Measurements from ENCODE around the gene TSC22D2.

Gene TSC22D2

DNA sequence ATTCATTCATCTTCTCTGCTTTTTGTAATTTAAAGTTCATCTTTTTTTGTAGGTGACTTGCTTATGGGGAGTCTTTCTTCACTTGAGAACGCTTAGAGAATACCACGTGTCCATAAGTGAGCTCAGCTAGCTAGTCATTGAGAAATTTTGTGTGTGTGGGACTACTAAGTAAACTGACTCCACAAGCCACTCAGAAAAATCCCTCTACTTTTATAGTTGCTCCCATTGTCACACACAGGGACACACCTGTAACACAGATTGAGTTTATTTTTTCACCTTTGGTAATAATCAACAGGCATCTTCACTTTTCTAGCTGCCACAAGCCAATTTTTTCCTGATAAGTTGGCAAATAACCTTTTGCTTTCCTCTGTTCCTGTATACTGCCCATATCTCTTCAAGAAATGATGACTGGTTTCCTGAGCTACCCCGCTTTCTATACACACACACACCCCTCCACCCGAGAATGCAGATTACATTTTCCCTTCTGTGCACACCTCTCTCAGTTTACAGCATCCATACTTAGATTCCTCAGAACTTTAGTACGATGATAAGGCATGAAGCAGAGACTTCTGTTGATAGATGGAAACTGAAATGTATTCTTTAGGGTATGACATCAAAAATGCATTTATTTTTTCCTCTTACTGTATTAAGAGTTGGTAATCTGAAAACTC is 4.6 kb downstream of the TSC22D2 start:
- DNase-seq = no peak

DNA sequence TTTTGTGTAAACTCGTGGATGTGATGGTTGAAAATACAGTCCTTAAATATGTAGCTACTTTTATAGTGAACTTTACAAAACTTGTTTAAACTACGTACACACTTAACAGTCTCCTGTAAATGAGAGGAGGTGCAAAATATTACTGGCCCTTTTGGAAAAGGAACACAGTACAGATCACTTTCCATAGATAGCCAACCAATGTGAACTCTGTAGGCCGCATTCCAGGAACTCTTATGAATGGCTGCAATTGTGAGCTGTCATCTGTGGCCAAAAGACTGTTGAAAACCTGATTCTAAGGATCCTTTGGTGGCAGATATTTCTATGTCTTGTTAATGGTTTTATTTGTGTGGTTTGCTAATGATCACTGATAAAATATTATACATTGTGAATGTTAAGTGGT is 6.2 kb downstream of the TSC22D2 start:
- DNase-seq = no peak

GRCh38 chr3:150414959-150415358 is 6.9 kb downstream of the TSC22D2 start:
- DNase-seq = no peak

DNA sequence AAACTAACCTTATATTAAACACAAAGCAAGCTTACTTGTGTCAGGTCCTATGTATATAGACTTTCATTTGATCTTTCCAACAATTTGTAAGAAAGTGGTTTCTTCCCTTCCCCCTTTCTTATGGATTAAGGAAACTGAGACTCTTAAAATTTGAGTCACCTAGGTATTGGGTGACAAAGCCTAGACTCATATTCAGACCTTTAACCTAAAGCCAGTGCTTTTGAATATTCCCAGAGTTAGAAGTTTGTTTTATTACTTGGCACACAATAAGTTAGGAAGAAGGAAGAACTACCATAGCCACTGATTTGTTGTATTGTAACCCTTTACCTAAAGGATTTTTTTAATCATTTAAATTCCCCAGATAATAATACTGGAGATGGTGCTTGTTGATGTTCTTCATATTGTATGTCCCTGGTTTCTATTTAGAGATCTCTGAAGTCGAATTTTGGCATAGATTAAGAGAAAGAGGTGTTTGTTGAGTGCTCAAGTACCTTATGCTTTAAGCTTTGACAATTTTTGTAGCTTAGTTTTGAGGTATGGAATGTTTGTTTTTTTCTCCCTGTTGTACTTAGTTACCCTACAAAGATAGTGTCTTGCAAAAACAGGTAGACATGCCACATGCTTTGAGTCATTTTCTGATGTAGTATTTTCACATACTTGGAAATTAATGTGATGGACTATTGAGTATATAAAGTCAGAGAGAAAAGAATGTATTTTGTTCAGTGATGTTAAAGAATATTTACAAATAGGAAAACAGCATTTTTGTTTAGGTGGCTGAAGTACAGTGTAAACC is 11.2 kb downstream of the TSC22D2 start:
- DNase-seq = no peak

GRCh38 chr3:150419959-150420358 is 11.9 kb downstream of the TSC22D2 start:
- no peak for DNase-seq

DNA sequence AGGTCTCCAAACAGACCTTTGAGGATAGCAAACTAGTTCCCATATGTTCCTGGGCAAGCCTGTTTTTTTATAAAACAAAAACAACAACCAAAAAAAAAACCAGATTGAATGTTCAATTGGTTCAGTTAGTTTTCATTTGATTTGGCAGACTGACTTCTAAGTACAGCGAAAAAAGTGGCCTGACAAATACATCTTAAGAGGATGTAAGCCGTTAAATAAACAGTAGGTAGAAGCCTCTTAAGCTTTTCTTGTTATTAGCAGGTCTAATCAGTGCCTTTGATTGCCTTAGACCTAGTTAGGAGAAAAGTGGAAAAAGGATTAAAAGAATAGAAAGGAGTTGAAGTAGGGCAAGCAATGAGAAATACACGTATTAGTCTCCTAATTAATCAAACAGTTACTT is 13.2 kb downstream of the TSC22D2 start:
- no peak for DNase-seq

DNA sequence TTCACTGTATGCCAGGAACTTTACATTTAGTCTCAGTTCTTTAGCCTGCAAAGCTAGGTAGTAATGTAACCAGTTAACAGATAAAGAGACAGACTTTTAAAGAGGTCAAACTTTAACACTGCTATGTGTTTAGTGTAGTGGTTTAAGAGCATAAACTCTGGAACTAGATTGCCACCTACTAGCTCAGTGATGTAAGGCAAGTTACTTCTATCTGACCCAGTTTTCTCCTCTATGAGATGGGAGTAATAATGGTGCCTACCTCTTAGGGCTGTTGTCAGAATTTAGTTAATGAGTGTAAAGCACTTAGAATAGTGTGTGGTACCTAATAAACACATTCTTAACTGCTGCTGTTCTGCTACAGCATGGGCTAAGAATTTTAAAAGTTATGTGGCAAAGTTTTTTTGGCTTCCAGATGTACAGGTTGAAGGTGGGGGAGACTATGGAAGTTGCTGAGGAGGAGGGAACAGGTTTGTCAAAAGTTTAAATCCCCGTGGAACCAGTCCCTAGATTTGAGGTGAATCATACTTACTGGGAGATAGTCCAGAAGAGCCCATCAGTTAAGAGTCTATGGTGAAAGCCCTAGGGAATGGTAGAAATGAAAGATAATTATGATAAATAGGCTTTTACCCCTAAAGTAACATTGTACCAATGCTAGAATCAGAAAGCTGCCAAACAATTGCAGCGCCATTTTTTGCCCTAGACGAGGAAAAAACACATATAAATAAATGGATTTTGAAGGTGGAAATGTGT is 13.9 kb downstream of the TSC22D2 start:
- no peak for DNase-seq

DNA sequence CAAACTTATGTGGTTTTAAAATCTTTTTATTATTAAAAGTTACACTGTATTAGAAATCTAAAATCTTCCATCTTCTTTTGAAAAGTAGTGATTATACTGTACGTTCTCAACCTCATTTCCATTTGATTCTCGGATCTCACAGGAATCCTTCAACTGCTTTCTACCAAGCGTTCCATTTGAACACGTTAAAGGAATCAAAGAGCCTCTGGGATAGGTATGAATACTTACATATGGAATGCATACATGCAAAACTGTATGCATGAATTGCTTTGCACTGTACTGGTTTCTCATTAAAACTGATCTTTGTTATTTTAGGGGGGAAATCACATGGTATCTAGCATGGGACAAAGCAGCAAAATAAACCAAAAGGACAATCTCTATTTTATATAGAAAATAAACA is 14.8 kb downstream of the TSC22D2 start:
- no peak for DNase-seq

- DNase-seq = no peak
Measured at GRCh38 chr3:150423761-150424160, 15.7 kb downstream of the TSC22D2 start.

DNA sequence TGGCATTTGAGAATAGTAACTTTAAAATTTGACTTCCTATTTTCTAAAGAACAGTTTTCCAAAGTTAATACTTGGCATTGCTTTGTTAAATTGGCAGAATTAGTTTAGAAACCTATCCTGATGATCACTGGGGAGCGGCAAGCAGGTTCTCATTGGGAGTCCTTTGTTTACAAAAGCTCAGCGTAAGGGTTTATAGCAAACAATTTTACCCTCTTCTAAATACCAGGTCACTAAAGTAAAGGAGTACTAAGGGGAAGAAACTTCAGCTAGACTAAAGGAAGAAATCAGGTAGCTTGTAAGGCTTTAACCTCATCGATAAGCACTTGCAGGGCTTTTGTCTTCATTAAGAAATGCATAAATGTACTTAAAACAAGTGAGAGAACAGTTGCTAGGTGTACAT is 18.2 kb downstream of the TSC22D2 start:
- DNase-seq = no peak

DNA sequence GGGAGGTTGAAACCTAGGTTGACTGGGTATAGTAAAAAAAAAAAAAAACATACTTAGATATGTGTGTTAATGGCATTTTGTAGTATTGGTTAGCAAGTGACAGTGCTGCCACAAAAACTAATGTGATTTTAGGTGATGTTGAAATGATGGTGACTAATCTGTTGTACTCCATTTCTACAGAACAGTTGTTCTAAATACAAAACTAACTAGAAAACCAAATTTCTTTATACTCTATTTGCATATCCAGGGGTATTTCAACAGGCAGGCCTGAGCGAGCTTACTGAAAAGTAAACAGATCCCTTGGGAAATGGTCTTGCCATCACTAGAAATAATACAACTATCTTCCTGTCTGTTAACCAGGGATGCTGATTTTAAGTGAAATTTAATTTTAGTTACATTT is 20.5 kb downstream of the TSC22D2 start:
- DNase-seq = no peak

GRCh38 chr3:150429767-150430671 is 21.9 kb downstream of the TSC22D2 start:
- no peak for DNase-seq

DNA sequence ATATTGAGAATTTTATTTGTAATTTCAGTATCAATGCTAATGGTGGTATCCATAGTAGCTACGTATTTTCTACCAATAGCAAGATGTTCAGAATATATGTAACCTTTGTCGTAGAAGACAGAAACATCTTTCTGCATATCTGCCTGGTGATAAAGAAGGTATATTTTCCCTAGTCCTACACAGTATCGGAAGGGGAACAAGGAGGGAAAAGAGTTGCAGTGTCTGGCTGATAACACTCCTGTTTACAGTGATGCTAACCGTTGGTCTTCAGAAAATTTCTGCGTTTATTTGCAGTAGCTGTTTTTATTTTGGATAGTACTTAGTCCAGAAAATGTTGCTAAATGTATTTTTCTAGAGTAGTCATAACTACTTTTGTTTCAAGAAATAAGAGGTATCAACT is 25.2 kb downstream of the TSC22D2 start:
- no peak for DNase-seq

GRCh38 chr3:150434234-150434633 is 26.1 kb downstream of the TSC22D2 start:
- no peak for DNase-seq

- DNase-seq = no peak
Measured at GRCh38 chr3:150436161-150436560, 28.1 kb downstream of the TSC22D2 start.

GRCh38 chr3:150439657-150440056 is 31.6 kb downstream of the TSC22D2 start:
- no peak for DNase-seq

GRCh38 chr3:150443331-150443741 is 35.2 kb downstream of the TSC22D2 start:
- no peak for DNase-seq

- DNase-seq = no peak
Measured at GRCh38 chr3:150444371-150444770, 36.3 kb downstream of the TSC22D2 start.

DNA sequence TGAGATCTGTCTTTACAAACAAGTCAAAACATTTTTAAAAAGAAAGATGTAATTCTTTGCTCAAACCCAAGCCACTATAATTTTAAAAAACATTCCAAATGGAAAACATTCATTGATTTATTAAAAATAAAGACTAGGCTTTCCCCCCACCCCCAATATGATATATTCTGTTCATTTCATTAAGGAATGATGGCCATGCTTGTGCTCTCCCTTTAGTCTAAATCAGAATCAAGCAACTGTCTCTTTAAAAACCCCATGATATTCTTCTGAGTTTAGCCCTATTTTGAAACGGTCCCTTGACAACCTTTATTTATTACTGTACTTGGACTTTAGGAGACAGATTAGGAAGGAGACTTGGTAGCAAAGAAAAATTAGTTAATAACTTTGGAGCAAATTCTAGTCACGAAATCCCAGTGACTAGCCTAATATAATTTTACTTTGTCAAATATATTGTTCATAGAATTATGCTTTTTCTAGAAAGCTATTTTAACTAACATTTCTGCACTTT is 38.4 kb downstream of the TSC22D2 start:
- DNase-seq = no peak

DNA sequence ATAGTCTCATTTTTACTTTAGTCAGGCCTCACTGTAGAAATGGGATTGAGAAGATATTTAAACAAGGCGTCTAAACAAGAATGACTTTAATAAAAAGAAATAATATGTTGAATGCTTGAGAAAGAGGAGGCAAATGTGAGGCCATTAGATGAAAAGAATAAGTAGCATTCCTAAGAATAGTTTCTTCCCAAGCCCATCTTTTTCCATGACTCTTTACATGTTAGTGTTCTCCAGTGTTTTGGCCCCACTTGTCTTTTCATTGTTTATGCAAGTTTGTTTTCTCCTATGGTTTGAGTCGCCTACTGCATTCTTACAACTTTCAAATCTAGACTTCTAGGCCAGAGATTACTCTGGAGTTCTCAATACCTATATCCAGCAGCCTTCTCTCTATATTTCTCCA is 39.0 kb downstream of the TSC22D2 start:
- no peak for DNase-seq

DNA sequence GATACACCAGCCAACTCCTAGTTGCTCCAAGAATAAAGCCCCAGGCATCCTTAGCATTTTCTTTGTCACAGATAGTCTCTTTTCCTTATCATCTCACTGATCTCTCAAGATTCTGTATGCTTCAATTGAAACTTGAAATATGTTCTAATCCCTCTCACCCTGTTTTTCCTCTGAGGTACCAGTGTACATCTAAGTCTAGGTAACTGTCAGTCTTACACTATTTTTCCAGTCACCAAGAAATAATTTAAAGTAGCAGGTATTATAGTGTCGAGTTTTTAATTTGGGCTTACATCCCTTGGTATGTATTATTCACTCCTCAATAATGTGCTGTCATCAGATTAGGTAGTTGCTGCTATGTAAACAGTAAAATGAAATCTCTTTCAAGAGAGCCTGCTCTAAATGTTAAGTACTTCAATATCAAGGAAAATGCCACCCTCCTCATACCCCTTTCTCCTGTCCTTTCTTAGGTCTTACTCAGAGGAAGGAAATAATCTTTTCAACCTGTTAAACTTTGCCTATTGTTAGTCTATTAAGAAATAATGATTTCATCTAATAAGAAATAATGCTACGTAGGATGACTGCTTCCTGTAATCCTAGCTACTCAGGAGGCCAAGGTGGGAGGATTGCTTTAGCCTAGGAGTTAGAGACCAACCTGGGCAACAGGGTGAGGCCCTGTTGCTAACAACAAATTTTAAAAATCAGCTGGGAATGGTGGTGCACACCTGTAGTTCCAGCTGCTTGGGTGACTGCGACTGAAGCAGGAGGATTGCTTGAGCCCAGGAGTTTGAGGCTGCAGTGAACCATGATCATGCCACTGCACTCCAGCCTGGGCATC is 39.8 kb downstream of the TSC22D2 start:
- DNase-seq = no peak

Measured in NCI-H2081 treated with DMSO at 0.1 percent for 48 hours (cell line).